Ecto neural progenitor cell (in vitro differentiated cells): Measurements from ENCODE around the gene MPPED1.
A peak's percentile ranks its signal among the peaks of the same experiment; 100 is the strongest.

Source experiments
- DNase-seq: peaks from one replicate; pipeline ENCODE4 v3.0.0-alpha.2; 2018; ENCODE audit warnings: low spot score

The MPPED1 gene

DNA sequence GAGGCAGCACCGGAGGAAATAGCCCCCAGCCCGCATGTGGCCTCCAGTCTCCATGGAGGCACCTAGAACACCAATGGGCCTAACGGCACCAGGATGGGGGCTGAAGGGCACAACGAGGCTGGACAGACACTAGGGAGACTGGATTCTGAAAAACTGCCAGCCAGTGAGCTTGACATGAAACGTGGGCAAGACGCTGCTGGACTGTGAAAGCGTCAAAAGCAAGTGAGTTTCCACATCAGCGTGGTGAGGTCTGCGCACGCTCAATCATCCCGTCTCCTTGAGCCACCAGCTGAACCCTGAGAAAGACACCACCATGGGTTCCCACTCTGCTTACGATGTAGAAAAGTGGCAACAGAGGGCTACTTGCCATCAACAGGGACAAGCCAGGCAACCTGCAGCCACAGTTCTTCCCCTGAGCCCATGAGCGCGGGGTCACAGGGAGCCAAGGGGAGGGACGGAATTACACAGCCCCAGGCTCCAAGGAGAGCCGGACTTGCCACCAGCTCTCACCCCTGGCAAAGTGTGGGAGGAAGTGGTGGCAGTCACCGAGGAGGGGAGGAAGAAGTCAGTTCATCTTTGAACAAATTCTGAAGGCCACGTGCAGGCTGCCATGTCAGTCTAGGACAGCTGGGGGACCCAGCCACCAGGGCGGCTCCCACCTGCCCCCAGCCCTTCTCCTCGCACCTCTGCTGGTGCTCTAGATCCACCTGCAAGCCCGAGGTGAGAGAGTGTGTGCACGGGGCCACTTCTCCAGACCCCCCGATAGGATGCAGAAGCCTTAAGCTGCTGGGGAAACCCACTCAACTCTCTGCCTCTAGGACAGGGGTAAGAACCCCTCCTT, 131.1 kb downstream of the MPPED1 start:
- DNase-seq = no peak

DNA sequence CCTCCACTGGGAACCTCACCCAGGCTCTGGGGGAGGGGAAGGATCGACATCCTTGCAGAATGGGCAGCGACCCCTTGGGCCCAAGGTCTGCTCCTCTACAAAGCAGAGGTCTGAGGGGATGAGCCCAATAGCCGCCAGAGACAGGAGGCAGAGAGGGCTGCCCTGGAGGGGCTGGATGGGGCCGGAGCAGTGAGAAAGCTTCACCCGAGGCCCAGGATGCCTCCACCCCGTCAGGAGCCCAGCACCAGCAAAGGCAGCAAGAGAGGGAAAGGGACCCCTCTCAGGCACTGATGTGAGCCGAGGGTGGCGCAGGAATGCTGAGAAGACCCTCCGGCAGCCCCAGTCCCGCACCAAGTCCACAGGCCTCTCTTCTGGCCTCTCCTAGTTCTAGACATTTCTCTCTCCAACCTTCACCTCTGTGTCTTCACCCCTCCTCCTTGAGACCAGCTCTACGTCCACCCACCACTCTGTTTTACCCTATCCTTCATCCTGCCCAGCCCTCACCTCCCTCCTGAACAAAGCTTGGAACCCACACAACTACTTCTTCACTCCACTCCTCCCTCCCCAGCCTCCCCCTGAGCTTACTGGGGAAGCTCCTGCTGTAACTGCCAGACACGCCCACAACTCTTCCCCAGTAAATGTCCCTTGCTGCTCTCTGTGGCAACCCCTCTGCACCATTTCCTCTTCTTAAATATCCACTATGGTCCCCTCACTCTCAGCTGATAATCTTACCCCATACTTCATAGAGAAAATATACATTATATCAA, 131.9 kb downstream of the MPPED1 start:
- DNase-seq = peak; percentile 39

DNA sequence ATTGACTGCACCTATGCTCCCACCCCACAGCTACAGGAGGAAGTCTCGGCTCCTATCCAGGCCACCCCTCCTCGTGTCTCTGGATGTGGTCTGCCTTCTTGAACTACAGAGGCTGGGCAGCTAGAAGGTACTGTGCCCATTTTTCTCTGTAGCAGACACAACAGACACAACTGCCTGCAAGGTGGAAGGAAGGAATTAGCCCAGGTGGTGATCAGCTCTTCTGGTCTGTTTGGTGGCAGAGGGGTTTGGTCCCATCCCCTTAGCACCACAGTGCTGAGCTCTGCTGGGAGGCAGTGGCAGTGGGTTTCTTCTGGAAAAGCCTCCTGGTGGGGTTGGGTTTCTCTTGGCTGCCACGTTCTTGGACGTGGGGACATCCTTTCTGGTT, 132.5 kb downstream of the MPPED1 start:
- DNase-seq = no peak

DNA sequence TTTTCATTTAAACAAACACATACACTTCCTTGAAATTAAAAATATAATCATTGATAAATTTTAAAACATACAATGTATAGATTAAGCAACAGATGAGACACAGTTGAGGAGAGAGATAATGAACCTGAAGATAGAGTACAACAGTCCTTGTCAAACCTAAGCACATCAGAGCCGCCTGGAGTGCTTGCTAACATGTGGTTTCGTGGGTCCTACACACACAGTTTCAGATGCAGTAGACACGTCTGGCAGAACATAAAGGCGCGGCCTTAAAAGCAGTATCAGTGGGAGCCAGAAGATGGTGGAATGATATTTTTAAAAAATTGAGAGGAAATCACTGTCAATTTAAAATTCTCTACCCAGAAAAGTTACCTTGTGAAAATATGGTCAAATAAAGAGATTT, 134.4 kb downstream of the MPPED1 start:
- DNase-seq = no peak

DNA sequence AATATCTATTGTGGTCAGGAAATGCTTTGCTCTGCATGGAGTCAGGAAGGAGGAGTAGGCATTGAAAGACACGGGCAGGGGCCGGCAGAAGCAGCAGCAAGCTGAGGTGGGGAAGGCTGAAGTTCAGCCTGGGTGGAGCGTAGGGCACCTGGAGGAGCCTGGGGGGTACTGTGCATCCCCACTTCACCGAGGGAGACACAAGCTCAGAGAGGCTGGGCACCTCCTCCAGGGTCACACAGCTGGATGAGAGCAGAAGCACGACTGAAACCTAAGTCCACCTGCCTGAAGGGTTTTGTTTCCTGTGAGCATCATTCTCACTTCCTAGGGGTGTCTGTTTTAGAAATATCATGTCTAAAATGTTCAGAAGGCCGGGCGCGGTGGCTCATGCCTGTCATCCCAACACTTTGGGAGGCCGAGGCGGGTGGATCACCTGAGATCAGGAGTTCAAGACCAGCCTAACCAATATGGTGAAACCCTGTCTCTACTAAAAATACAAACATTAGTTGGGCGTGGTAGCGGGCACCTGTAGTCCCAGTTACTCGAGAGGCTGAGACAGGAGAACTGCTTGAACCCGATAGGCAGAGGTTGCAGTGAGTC, 138.3 kb downstream of the MPPED1 start:
- DNase-seq = no peak

DNA sequence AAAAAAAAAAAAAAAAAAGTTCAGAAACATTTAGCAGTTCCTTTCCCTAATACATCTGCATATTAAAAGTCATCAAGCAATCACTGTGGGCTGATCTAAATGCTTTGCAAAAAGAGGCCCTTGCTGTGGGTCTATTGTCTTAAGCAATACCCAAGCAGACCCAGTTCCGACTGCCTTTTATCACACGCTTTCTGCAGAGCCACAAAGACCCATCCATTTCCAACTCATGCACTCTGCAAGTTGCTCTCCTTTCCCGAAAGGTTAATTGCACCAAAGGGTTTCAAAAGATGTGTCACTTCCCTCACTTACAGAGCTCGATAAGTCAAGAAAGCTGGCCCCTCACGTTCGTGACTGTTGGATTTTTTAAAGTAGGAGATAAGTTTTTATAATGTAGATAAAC, 138.9 kb downstream of the MPPED1 start:
- DNase-seq = no peak

DNA sequence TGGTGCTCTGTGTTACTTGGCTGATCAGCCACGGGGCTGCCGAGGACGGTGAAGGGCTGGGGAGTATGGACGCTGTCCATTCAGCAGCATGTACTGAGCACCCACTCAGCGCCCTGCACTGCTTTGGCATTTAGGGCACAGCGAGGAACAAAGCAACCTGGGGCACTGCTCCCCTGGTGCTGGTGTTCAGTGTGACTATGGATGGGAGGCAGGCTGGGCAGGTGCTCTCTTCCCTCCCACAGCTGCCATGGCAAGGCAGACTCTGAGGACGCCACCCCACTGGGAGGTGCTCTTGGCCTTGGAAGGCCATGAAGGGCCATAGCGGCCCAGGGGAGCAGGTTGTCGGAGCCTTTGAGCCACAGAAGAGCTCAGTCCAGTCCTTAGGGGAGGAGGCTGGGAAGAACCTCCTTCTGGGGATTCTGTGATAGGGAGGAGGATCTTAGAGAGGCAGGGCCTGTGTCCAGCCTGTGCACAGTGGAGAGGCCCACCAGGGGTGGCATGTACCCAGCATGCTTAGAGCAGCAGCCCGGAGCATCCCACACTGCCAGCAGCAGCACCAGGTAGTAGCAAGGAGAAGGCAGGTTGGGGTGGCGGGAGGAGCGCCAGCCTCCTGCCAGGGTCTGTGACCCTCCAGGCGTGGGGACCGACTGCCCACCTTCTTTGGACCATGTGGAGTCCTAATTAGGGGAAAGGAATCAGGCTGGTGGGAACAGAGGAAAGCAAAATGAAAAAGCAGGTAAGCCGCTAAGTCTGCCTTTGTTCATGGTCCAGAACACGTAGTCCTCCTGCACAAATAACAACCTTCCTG, 141.8 kb downstream of the MPPED1 start:
- no peak for DNase-seq

DNA sequence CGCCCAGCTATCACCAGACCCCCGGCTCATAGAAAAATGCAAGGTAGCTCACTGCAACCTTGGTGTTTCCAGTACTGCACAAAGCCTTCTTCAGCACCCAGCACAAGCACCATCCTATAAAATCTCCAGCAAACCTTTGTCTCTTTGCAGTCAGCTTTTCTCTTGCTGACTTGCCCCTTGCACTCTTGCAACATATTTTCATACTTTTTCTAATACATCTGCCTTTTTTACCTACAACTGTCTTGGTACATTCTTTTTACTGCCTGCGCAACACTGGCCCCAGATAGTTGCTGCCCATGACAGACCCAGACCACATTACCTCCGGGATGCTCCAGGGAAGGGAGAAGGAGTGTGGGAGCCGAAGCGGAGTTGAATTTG, 142.4 kb downstream of the MPPED1 start:
- no peak for DNase-seq

DNA sequence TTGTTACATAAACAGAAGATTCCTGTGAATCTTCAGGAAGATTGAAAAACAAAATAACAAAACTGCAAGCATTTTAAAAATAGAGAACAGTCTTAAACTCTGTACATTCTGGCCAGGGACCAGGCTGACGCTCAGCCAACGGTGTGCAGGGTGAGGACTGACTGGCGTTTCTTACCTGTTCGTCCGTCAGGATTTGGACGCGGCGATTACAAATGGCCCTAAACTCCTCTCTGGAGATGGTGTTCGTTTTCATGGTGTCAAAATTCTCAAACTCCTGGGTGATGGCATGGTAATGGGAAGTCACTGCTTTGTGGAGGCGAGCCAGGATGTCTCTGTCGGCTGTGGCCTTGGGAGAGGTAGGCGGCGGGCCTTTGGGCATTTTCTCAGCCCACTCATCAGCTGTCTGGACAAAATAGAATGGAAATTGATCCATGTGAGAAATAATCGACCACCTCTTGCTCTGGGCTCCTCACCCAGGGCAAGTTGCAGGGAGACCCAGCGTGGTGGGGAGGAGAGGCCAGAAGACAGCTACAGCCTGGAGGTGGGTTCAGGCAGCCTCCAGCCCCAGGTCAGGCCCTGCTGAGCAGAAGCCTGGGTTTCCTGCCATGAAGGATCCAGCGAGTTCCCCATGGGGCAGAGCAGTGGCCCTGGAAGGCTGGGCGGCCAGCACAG, 143.0 kb downstream of the MPPED1 start:
- peak; percentile 33 for DNase-seq

DNA sequence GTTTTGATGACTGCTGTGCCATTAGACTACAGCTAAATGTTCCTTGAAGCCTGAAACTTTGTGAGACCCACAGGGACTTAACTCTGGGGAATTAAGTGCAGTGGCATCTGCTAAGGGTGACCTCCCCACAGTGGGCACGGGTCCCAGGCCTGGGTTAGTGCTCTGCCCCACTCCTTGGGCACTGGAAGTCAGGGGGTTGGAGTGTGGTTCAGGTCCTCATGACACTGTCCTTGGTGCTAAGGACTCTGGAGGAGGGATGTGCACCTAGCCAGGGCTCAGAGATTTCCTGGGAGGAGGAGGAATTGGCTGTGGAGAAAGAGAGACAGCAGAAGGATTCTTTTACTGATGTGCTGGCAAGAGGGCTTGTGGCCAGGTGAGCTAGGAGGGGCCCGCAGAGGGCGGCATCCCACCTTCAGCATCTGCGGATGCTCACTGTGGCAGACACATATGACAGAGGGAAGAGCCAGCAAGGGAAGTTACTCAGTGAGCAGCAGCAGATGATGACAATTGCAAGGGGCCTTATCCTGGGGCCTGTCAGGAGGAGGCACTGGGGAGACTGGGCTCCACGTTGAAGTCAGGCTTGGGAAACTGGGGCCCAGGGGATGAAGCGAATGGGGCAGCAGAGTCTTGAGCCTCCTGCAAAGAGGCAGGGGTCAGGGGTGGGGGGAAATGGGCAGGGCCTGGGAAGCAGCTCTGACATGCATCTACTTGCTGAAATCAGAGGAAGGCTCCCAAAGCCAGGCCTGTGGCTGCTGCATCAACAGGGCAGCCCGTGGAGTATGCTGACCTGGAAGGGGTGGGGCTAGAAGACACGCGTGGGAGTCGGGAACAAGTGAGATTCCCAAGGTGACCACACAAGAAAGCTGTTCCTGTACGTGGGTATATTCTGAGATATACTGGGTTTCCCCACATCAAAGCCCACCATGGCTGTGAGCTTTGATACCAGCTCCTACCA, 144.0 kb downstream of the MPPED1 start:
- peak; percentile 36 for DNase-seq
